Adrenal gland (tissue), 5 donors: Measurements from ENCODE around the gene APBA1.

Source experiments
- POLR2A ChIP-seq, 2 donors: fragments of 450-650 bp; IDR thresholded peaks; one replicate each; pipeline ENCODE4 v1.6.1; 2017; ENCODE audit warnings: antibody characterized with exemption in 2 of 2, mild to moderate bottlenecking in 2 of 2, moderate library complexity in 1 of 2
- TF ChIP-seq, protein P1 (sequence below), 6 experiments: fragments of 450-650 bp in 4 of 6; fragments of 200-600 bp in 2 of 6; sonication (generic) in 1 of 6; IDR thresholded peaks; 1 replicate in 5 of 6; 2 replicates in 1 of 6; pipeline versions ENCODE4 v1.5.1 to v1.8.0; 2016 to 2021; ENCODE audit warnings: antibody characterized with exemption in 6 of 6, mild to moderate bottlenecking in 2 of 6, moderate library complexity in 1 of 6
- donor health status: DM: no; HTN: no; CAD: no.

GRCh38 chr9:69425136-69425801 is 246.9 kb downstream of the APBA1 start:
- TF ChIP-seq, protein P1, sequence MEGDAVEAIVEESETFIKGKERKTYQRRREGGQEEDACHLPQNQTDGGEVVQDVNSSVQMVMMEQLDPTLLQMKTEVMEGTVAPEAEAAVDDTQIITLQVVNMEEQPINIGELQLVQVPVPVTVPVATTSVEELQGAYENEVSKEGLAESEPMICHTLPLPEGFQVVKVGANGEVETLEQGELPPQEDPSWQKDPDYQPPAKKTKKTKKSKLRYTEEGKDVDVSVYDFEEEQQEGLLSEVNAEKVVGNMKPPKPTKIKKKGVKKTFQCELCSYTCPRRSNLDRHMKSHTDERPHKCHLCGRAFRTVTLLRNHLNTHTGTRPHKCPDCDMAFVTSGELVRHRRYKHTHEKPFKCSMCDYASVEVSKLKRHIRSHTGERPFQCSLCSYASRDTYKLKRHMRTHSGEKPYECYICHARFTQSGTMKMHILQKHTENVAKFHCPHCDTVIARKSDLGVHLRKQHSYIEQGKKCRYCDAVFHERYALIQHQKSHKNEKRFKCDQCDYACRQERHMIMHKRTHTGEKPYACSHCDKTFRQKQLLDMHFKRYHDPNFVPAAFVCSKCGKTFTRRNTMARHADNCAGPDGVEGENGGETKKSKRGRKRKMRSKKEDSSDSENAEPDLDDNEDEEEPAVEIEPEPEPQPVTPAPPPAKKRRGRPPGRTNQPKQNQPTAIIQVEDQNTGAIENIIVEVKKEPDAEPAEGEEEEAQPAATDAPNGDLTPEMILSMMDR (IDR thresholded peaks at IDR 0.05): no peak
- no peak for TF ChIP-seq POLR2A (IDR thresholded peaks at IDR 0.05)
